ENCODE results near the gene HDAC4. TPM values are rescaled to one million over a fixed set of nuclear protein-coding genes. Genes with fewer than 3 reads are reported as not detected.

The HDAC4 gene
- total RNA-seq, 2 donors from 2014 or later, result 9.3 to 139 TPM

GRCh38 chr2:239318790-239319661 lies 81.8 kb downstream of the HDAC4 start:
- peak; percentile 43 to 61 (median 52) for DNase-seq
- WGBS, 2 donors, result 24 to 32% methylated on average over 17 to 20 of the region's 20 CpGs
- H3K4me1 ChIP-seq, result peaks cover 21% of the 10 kb centered on the region
- H3K9me3 ChIP-seq, result no peaks in the 10 kb centered on the region
- ATAC-seq, result peak; percentile 67
- no peak overlapping the region for H3K4me3 ChIP-seq
- H3K27me3 ChIP-seq, result no peaks in the 10 kb centered on the region
- H3K36me3 ChIP-seq (replicated peaks in 1 of 2; ENCODE audit: insufficient read depth in 1 of 2, low read depth in 2 of 2), result no peaks in the 10 kb centered on the region
- intact Hi-C loops (cut with DNase I), result no loop called here
- H3K27ac ChIP-seq, result peak overlapping the region in 3 of 4 donors; percentile 30 to 52 (median 45)
- TF ChIP-seq CTCF (IDR thresholded peaks at IDR 0.05) (no peak), POLR2A (IDR thresholded peaks at IDR 0.05) (peak in 1 of 3 donors; percentile 9)

GRCh38 chr2:239318151-239318611 lies 82.6 kb downstream of the HDAC4 start:
- Histone ChIP-seq H3K36me3 (replicated peaks in 1 of 2; ENCODE audit: insufficient read depth in 1 of 2, low read depth in 2 of 2) (no peaks in the 10 kb centered on the region), H3K27ac (no peak overlapping the region), H3K4me3 (no peak overlapping the region), H3K4me1 (peaks cover 21% of the 10 kb centered on the region), H3K27me3 (no peaks in the 10 kb centered on the region), H3K9me3 (no peaks in the 10 kb centered on the region)
- DNase-seq (peak in 1 of 4 donors; percentile 6), ATAC-seq (no peak)
- TF ChIP-seq CTCF (IDR thresholded peaks at IDR 0.05) (no peak), POLR2A (IDR thresholded peaks at IDR 0.05) (no peak)
- intact Hi-C loops (cut with DNase I), result no loop called here
- 96 to 97% methylated on average over 18 of the region's 18 CpGs for WGBS, 2 donors

- WGBS, 2 donors, result 55 to 74% methylated on average over 20 of the region's 20 CpGs
- no peaks in the 10 kb centered on the region for H3K9me3 ChIP-seq
- H3K4me3 ChIP-seq, result no peak overlapping the region
- H3K27me3 ChIP-seq, result no peaks in the 10 kb centered on the region
- H3K36me3 ChIP-seq (replicated peaks in 1 of 2; ENCODE audit: insufficient read depth in 1 of 2, low read depth in 2 of 2), result no peaks in the 10 kb centered on the region
- peak overlapping the region in 1 of 4 donors; percentile 66 for H3K27ac ChIP-seq
- peaks cover 21% of the 10 kb centered on the region for H3K4me1 ChIP-seq
- DNase-seq (peak; percentile 25 to 64 (median 57)), ATAC-seq (peak; percentile 55)
- intact Hi-C loops (cut with DNase I), result no loop called here
- no peak for TF ChIP-seq CTCF (IDR thresholded peaks at IDR 0.05)
- TF ChIP-seq POLR2A (IDR thresholded peaks at IDR 0.05), result no peak
These were observed 84.0 kb downstream of the HDAC4 start for GRCh38 chr2:239316562-239317465.

GRCh38 chr2:239315308-239315707 lies 85.5 kb downstream of the HDAC4 start:
- Histone ChIP-seq H3K4me1 (peaks cover 21% of the 10 kb centered on the region), H3K27me3 (no peaks in the 10 kb centered on the region), H3K27ac (no peak overlapping the region), H3K4me3 (no peak overlapping the region), H3K9me3 (no peaks in the 10 kb centered on the region), H3K36me3 (replicated peaks in 1 of 2; ENCODE audit: insufficient read depth in 1 of 2, low read depth in 2 of 2) (no peaks in the 10 kb centered on the region)
- DNase-seq (no peak), ATAC-seq (no peak)
- intact Hi-C loops (cut with DNase I), result no loop called here
- 91 to 95% methylated on average over 10 of the region's 10 CpGs for WGBS, 2 donors
- TF ChIP-seq POLR2A (IDR thresholded peaks at IDR 0.05) (no peak), CTCF (IDR thresholded peaks at IDR 0.05) (no peak)
